SIG-M5 (cell line): ENCODE measurements around the gene SORCS2.

Experiments used
- DNase-seq: peaks from one replicate; lab custom pipeline; 2025; lab: John Stamatoyannopoulos, UW

SORCS2 gene

DNA sequence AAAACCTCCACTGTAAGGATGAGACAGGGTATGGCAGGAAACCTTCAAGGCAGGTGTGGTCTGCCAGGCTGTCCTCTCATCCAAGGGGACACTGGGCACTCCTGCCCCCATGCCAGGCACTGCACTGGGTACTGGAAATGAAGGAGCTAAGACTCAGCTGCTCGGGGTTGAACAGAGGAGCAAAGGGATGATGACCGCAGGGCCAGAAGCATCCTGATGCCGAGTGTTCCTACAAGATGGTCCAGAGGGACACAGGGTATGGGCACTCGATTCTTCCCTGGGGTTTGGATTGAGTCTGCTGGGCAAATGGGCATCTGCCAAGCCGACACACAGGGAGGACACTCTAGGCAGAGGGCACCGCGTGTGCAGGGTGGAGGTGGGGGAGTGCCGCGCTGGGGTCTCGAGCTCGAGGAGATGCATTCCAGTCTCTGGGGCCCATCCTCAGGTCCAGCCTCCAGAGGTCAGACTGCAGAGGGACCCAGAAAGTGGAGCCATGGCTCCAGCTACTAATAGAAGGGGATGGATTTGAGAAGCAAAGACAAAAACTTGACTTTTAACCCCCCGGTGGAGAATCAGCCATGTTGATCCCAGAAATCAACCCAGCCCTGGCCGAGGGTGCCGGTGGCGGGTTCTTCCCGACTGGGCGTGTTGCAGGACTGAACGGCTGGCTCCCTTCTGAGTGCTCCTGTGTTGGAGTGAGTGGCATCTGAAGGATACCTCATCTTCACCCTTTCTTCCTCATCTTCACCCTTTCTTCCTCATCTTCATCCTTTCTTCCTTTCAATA is 500.3 kb downstream of the SORCS2 start:
- no peak for DNase-seq

DNA sequence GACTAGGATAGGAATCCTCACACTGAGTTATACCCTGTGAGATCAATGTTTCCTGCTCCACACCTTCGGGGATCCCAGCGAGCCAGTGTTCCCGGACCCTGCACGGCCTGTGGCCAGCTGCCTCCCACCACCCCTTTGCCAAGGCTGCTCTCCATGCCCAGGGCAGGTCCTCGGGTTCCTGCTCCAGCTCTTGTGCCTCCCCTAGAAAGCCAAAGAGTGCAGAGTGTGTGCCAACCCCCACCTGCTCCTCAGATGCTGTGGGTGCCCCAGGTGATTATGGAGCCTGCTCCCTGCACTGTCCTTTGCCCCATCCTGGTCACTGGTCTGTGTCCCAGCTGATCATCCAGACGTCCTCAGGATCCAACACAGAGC is 500.9 kb downstream of the SORCS2 start:
- DNase-seq = no peak

DNA sequence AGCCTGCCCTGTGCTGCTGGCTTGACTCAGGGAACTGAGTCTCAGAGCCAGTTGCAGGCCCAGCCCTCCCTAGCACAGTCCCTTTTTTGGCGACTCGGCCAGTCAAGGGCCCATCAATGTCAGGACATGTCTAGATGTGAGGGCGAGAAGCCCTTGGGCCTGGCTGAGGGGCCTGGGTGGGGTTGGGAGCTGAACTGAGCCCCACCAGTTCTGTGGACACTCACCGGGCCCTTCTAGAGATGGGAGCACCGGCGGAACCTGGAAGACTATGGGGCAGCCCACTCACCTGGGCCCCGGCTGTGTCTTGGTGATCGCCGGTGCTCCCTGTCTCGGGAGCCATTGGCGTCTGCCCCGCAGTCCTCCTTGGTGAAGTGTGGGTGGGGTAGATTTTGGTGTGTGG is 501.4 kb downstream of the SORCS2 start:
- no peak for DNase-seq

DNA sequence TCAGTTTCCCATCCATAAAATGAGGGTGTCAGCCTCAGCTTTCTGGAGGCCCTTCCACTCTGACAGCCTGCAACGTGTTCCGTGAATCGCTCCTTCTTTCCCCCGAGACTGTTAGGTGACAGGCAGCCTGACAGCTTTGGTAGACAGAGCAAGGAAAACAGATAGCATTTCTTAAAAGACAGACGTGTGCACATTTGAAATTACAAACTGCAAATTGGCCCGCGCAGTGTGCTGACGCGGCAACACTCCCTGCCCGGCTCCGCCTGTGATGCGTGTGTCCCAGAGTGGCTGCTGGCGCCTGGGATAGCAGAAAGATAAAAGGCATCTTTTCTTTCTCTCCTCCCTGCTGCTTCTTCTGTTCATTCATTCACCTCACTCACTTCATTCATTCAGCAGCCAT is 502.0 kb downstream of the SORCS2 start:
- no peak for DNase-seq

DNA sequence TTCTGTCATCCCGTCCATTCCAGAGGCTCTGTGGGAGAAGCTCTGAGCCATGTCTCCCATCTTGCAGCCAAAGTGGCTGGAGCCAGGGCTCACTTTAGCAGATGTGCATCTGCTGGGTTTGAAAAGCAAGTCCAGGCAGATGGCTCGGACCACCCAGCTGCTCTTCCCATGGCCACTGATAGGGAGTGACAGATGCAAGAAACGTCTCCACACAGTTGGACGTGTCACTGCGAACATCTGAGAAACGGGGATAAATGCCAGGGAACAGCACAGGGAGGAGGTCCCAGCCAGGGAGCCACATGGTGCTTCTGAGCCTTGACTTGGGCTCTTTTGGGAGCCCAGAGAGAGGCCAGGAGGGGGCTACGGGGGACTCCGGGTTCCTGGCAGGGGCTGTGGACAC is 505.0 kb downstream of the SORCS2 start:
- no peak for DNase-seq

DNA sequence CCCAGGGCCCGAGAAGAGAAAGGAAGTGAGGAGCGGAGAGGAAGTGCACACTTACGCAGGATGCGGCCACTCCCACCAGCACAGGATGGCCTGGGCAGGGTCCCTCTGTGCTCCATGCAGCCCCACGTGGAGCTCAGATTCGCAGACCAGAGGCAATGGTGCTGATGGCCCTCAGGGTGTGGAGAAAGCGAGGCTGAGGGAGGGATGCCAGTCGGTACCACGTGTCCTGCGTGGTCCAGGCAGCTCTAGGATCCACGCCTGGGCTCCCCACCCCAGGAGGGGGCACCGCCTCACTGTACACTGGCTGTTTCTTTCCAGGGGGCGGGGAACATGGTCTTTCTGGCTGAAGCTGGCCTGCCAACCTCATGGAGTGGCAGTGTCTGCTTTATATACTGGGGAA is 505.5 kb downstream of the SORCS2 start:
- DNase-seq = no peak

DNA sequence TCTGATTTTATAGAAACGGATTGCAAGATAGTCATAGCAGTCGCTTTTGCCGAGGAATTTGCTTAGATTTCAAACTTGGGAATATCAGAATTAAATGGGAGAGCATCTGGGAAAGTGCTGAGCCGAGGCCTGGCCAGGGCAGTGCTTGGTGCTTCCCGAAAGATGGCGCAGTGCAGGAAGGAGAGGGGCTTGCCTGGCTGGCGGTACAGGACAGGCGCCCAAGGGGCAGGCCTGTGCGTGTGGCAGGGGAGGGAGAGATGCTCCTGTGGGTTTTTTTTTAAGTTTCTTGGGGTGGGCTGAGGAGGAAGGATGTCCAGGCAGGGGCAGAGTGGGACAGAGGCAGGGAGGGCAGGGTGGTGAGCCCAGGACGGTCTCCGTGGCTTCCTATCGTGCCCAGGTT is 506.2 kb downstream of the SORCS2 start:
- no peak for DNase-seq

DNA sequence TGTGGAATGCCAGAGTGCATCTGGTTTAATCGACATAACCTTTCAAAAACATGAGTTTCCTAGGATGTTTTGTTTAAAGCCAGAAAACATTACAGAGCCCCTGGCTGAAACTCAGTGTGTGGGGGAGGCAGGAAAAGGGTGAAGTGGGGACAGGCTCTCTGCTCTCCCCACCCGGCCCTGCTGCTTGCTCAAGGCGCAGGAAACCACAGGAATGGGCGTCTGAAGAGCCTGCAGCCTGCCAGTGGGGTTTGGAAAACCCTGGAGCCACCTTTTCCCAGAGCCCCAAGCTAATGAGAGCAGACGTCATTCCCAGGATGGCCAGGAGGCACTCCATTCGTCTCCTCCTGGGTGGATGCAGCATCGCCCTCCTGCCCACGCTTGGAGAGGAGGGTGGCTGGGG is 506.7 kb downstream of the SORCS2 start:
- DNase-seq = no peak

DNA sequence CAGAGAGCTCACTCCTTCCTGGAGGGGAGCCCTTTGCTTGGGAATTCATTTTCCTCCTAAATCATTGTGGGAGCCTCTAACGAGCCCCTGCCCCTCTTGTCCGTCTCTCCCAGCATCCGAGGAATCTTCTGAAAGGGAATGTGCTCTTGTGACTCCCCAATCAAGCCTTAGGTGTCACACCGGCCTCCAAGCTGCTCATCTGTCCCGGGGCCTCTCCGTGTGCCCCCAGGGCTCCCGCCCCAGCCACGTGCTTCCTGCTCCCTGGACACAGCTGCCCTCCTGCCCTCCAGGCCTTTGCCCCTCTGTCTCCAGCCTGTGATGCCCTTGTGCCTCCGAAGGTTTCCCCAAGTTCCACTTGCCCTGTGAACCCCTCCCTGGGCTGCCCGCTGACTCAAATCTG is 507.5 kb downstream of the SORCS2 start:
- no peak for DNase-seq

DNA sequence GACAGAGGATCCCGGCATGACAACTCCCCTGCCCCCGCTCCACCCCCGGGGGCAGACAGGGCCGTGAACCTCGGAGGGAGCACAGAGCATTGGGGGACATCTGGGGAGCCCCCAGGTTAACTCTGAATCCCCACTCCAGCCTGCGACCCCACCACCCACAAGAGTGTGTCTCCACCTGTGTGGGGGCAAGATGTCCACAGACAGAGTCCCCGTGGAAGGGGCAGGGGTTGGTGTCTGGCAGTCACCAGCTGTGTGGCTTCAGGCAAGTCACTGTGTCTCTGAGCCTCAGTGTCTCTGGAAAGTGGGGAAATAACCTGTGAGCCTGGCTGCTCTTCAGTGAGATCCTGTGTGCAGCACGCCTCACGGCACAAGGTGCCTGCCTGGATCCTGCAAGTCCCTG is 508.3 kb downstream of the SORCS2 start:
- no peak for DNase-seq

DNA sequence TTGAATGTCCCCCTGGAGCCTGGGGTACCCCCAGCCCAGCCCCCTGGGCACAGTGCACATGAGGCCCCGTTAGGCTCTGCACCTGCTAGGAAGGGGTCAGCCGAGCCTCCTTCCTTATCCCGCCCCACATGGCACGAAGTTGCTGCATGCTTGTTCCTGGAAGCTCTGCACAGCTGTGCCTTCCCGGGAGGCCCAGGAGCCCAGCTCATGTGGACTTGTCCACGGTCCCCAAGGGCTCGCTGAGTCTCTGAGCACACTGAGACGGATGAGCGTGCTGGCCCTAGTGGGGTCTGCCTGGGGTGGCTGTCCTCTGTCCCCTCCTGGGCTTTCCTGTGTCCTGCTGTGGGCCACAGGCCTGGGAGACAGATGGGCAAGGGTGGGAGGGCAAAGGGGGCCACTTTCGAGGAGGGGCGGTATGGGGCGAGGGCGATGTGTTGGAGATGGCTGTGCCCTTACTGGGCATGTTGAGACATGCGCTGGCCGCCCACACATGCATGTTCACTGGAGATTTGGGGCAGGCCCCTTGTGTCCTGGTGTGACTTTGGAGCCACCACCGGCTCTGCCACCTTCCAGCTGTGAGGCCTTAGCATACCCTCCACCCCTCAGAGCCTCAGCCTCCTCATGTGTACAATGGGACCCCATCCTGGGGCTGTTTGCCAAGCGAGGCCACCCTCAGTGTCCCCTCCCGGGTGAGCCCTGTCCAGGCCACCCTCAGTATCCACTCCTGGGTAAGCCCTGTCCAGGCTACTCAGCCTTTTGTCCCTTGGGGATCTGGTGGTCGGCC is 509.7 kb downstream of the SORCS2 start:
- DNase-seq = no peak

DNA sequence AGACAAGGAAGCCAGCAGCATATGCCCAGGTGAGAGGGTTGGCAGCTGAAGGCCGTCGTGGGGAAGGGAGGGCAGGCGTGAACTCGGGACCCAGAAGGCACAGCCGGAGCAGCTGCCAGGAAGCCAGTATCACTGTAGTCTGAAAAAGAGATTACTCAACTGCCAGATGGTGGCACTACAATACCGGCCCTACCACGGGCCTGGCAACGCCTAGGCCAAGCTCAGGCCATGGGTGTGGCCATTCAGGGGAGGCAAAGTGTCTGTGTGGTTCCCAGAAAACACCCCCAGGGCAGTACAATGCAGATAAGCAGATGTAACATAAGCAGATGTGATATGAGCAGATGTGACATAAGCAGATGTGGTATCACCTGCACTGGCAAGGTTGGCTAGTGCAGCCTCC is 511.4 kb downstream of the SORCS2 start:
- DNase-seq = no peak

DNA sequence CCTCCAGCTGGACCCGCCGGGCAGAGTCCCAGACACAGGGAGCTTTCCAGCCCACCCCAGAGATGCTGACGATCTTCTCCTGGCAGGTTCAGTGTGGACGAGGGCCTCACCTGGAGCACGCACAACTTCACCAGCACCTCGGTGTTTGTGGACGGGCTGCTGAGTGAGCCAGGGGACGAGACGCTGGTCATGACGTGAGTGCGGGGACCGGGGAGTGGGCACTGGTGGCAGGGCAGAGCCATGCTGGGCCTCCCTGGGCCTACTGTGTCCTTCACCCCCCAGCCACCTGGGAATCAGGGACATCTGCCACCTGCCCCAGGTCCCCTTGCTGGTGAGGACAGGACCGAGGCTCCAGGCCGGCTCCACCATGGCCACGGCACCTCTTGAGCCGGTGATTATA is 511.8 kb downstream of the SORCS2 start:
- no peak for DNase-seq

DNA sequence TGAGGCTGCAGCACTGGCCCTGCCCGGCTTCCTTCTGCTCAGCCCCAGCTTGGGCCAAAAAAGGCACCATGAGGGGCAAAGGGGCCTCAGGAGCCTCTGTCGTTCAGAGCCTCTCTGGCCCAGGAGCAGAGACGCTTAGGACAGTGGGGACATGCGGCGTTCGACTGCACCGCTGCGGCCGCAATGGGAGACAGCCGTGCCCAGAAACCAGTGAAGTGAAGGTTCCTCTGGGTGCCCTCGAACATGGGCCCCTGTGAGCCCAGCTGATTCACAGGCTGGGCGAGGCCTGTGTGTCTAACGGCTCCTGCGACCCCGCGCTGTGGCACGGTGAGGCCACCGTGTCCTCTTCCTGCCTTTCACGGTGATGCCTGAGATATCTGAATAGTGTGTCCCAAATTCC is 512.3 kb downstream of the SORCS2 start:
- no peak for DNase-seq

DNA sequence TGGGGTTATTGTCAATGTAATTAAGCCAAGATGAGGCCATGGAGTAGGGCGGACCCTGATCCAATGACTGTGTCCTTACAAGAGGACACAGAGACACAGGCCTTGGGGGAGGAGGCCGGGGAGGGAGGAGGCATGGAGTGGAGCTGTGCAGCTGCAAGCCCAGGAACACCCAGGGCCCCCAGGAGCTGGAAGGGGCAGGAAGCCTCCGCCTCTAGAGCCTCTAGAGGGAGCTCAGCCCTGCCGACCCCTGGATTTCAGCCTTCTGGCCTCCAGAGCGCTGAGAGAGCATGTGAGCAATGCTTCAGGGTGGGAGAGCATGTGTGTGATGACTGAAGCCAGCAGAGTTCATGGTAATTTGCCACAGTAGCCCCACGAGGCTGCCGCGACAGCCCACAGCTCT is 512.7 kb downstream of the SORCS2 start:
- no peak for DNase-seq

DNA sequence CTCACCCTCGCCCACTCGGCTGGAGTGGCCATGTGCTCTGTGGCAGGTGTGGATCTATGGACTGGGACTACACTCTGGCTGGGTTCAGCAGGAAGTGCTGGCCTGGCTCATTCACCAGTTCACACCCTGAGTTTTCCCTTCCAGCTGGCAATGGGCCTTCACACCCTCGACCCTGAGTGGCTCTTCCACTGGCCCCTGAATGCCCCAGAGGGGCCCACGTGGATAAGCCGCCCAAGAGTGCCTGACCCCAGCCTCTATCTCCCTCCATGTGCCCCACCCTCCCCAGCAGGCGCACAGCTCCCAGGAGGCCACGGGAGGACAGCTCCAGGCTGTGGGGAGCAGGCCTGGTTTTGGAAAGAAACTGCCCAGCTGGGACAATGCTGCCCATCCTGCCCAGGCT is 513.3 kb downstream of the SORCS2 start:
- no peak for DNase-seq

DNA sequence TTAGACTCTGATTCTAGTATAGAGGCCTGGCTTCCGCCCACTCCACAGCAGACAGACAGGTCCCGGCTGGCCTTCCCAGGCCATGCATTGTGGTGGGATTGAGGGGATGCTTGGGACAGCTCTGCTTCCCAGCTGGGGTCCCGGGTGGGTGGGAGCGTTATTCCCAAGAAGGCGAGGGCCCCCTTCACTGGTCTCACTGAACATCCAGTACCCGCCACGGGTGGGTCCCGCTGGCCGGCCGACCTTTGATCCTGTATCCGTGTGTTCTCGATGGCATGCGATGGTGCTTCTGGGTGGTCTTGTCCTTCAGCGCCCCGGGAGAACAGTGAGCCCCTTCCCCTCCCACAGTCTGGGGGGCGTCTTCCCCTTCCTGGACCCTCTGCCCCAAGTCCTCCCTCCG is 515.9 kb downstream of the SORCS2 start:
- DNase-seq = no peak

DNA sequence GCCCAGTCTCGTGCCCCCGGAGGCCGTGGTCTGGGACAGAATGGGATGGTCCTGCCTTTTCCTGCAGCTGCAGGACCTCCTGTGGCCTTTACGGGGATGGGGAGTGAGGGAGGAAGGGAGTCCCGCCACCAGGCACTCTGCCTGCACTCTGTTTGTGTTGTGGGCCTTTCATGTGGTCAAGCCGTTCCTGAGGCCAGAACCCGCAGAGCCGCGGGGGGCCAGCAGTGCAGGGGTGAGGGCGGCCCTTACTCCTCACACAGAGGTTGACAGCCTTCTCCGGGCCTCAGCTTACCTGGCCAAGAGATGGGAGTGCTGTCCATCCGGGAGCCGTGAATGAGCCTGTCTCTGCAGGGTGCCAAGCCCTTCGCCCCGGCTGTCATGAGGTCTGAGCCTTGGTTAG is 516.6 kb downstream of the SORCS2 start:
- DNase-seq = no peak

DNA sequence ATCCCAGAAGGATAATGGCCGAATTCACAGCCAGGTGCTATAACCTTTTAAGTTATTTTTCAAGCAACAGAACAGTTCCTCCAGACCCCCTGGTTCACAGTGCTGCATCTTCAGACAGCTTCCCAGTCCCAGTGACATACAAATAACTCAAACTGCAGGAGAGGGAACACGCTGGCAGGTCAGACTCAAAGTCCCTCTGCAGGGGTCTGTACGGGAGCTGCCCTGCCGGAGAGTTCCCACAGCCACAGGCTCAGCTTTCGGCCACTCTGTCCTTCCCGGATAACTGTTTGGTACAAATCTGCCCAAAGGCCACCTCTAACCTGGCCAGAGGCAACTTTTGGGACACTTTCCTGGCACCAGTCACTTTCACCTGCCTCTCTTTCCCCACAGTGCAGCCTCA is 517.1 kb downstream of the SORCS2 start:
- no peak for DNase-seq

DNA sequence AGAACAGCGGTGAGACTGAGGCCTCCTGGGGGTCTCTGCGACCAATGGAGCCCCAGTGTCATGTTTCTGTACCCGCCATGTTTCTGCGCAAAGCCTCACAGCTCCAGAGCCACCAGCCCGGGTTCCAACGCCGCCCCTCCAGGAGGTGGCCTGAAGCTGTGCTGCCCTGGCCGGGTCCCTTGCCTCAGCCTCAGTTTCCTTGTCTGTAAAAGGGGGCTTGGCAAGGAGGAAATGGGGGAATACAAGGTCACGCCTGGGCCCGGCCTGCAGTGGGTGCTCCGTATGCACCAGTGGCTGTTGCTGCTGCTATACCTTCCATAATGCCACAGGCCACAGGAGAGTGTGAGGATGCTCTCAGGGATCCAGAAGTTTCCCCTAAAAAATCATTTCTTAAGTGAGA is 517.8 kb downstream of the SORCS2 start:
- no peak for DNase-seq

DNA sequence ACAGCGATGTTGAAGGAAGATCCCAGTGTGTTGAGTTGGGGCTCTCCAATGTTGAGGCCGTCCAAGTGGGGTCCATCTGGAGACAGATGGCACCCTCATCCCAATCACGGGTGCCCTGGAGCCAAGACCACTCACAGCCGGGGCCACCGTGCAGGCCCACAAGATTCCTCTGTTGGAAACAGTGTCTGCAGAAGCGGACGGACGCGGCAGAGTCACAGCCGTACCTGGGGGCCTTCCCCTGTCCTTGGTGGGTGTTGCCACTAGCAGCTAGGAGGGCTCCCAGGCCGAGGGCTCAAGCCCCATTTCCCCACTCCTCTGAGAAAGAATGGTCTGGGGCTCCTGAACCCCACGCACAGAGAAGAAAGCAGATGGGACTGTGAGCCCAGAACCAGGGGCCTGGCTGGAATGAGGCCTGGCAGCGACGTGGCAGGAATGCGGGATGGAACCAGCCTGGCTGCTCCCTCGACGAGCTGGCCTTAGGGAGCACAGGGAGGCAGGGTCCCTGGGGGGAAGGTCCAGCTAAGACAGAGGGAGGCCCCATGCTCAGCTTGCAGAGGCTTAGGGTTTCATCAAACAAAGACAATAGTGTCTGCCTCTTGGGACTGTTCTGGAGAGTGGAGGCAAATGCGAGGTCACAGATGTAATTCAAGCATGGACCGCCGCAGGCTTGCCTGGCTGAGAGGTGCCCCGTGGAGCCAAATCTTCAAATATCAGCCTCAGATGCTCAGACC is 518.4 kb downstream of the SORCS2 start:
- DNase-seq = no peak

DNA sequence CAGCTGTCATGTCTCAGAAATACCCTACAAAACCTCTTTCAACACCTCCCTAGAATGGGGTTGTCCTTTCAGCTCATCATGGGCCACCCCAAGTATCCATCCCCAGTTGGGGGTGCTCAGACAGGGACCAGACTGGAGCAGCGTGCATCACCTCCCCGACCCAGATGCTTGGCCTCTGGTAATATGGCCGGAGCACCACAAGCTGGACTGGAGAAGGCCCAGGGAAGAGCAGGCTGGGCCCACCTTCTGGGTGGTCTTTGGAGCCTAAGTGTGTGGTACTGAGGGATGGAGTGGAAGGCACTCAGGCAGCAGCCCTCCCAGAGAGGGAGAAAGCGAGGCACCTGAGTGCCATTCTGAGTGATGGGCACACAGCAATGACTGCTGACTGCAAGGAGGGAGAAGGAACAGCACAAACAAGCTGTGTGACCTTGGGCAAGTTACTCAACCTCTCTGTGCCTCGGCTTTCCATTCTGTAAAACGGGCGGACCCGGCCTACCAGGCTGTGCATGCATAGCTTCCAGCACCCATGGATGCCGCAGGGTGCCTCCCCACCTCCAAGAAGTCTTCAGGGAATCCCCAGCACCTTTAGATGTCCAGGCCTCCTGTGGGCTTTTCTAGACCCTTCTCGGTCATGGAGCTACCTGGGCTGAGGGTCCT is 519.1 kb downstream of the SORCS2 start:
- no peak for DNase-seq
